Erythroblast (primary cell): ENCODE results near the gene TXNL4A.

Experiments
- GATA1 ChIP-seq: IDR thresholded peaks from 2 replicates; pipeline ENCODE4 v1.6.1; 2011; ENCODE audit warnings: low read depth, mild to moderate bottlenecking, control low read depth, low read length, moderate library complexity
- POLR2A ChIP-seq: IDR thresholded peaks from 2 replicates; pipeline ENCODE4 v1.6.1; 2011; ENCODE audit warnings: mild to moderate bottlenecking, low read length

DNA sequence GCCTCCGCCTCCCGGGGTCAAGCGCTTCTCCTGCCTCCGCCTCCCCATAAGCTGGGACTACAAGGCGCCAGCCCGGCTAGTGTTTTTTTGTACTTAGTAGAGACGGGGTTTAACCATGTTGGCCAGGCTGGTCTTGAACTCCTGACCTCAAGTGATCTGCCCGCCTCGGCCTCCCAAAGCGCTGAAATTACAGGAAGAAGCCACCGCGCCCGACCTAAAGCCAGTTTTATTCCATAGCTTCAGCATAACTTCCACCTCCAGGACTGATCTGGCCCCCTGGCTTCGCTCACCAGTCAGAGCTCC is 783 bp upstream of the TXNL4A start:
- TF ChIP-seq POLR2A (no peak), GATA1 (no peak)
